KOPT-K1 (cell line): Measurements from ENCODE around the gene BCDIN3D.

Experiments used
- H3K27ac ChIP-seq: fragments of 200-600 bp; sonication (generic); 2 replicates; pipeline ENCODE4 v1.5.1; 2016; ENCODE audit warnings: antibody characterized with exemption, mild to moderate bottlenecking, low read depth, low read length; ENCODE audit not compliant: poor library complexity, severe bottlenecking
- H3K36me3 ChIP-seq: fragments of 200-600 bp; sonication (generic); 2 replicates; pipeline ENCODE4 v1.5.1; 2017; ENCODE audit warnings: antibody characterized with exemption, mild to moderate bottlenecking, low read length, moderate library complexity; ENCODE audit not compliant: insufficient read depth
- H3K9me3 ChIP-seq: fragments of 200-600 bp; sonication (generic); 2 replicates; pipeline ENCODE4 v1.5.1; 2017; ENCODE audit warnings: antibody characterized with exemption, low read length, mild to moderate bottlenecking; ENCODE audit not compliant: insufficient read depth, poor library complexity, severe bottlenecking

The BCDIN3D gene

DNA sequence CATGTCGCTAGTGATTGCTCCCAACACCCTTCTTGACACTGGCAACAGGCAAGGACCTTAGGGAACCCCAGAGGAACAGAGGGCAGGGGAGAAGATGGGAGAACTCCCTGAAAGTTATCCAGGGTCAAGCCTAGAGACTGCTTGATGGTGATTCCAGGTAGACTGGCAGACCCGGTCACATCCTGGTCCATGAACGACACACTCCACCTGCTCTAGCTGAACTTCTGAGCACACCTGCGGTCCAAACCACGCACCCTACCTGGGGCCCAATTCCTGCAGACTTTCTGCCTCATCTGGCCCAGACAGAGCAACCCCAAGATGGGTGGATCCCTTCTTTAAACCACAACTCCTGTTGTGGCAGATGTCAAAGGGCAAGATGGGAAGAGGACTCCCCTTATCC, 48.9 kb downstream of the BCDIN3D start:
- H3K36me3 ChIP-seq: peaks cover 50% of the 10 kb centered on the region; the same call in 1 of the 2 replicates
- no peaks in the 10 kb centered on the region for H3K9me3 ChIP-seq
- H3K27ac ChIP-seq: no peak overlapping the region

DNA sequence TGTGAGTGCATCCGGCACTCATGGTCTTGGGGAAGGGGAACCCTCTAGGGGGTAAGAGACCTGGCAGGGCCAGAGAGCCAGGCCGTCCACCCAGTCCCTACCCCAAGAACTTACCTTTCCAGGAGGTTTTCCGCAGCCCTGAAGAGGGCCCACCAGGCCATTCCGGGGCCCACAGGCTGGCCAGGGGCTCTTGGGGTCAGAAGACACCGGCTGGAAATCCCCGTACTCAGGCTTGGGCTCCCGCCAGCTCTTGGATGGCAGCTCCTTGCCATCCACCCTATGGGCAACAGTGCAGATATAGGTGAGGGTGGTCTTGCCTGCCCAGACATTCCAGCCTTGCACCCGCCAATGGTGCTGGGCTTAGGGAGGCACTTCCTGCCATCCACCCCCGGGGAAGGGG, 49.3 kb downstream of the BCDIN3D start:
- Histone ChIP-seq H3K27ac (no peak overlapping the region), H3K9me3 (no peaks in the 10 kb centered on the region), H3K36me3 (peaks cover 46% of the 10 kb centered on the region; the same call in 1 of the 2 replicates)

DNA sequence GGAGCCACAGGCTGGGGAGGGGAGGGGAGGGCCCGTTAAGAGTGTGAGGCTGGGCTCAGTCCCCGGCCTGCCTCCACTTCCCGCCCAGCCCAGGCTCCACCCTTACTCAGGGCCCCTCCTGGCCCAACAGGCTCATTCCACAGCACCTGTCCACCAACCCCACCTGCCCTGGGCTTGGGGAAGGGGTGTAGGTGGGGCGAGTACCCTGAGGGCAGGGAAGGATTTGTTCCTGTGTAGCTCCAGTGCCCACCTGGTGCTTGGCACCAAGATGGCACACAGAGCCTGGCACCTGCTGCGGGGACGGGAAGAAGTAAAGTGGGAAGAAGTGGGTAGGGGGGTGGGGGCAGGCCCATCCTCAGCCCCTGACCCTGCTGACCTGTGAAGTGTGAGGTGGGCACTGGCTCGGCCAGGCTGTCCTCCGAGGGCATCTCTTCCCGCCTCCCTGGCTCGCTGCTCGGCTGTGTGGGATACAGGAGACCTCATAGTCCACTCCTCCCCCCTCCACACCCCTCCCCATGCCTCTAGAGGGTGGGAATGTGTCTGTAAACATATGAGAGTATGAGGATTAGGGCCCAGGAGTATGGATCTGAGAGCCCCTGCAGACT, 49.8 kb downstream of the BCDIN3D start:
- no peaks in the 10 kb centered on the region for H3K9me3 ChIP-seq
- no peak overlapping the region for H3K27ac ChIP-seq
- H3K36me3 ChIP-seq: peaks cover 40% of the 10 kb centered on the region; the same call in 1 of the 2 replicates

DNA sequence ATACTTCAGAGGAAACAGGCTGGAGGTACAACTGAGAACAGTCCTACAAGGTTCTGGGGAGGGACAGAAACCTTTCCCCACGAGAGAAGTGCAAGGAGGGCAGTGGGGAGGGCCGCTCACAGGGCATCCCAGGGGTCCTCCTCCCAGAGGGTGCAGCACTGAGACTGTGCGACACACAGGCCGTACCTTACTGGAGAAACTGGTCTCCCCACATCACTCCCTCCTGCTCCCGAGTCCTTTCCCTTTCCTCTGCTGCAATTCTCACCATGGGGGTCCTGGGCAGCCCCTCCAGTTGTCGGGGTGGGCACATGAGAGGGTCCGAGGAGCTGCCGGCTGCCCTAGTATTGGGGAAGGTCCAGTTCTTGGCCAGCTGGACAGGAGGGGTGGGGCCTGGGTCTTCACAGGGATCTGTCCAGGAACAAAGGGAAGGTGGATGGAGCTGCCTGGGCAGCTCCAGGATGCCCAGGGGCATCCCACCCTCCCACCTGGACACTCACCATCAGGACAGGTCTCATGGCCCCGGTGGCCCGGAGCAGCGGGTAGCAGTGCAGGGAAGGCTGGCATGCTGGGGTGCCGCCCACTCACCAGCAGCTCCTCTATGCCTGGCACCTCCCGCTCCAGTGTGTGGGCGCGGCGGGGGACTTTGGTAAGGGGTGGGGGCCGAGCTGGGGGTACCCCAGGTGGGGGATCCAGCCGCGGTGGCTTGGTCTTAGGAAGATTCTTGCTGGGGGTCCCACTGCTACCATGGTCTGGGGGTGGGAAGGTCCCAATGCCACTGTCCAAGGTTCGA, 50.5 kb downstream of the BCDIN3D start:
- H3K36me3 ChIP-seq: peaks cover 33% of the 10 kb centered on the region; the same call in 1 of the 2 replicates
- H3K9me3 ChIP-seq: no peaks in the 10 kb centered on the region
- H3K27ac ChIP-seq: no peak overlapping the region

DNA sequence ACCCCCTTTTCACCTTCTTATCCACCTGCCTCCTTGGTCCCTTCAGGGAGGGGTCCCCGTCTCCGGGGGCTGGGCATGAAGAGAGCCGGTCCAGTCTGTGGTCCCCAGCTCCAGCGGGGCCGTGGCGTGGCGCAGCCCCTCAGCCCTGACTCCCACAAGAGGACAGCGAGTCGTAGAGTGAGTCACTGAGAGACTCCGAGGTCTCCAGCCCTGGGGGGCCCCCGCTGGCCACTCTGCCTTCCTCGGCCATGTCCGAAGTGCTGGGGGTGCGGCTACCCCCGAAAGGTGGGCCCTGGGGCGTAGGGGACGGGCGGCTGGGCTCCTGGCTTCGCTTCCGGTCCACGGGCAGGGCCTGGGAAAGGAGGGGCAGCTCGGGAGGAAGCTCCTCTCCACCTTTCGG, 51.2 kb downstream of the BCDIN3D start:
- H3K9me3 ChIP-seq: no peaks in the 10 kb centered on the region
- H3K36me3 ChIP-seq: peaks cover 26% of the 10 kb centered on the region; the same call in 1 of the 2 replicates
- no peak overlapping the region for H3K27ac ChIP-seq

DNA sequence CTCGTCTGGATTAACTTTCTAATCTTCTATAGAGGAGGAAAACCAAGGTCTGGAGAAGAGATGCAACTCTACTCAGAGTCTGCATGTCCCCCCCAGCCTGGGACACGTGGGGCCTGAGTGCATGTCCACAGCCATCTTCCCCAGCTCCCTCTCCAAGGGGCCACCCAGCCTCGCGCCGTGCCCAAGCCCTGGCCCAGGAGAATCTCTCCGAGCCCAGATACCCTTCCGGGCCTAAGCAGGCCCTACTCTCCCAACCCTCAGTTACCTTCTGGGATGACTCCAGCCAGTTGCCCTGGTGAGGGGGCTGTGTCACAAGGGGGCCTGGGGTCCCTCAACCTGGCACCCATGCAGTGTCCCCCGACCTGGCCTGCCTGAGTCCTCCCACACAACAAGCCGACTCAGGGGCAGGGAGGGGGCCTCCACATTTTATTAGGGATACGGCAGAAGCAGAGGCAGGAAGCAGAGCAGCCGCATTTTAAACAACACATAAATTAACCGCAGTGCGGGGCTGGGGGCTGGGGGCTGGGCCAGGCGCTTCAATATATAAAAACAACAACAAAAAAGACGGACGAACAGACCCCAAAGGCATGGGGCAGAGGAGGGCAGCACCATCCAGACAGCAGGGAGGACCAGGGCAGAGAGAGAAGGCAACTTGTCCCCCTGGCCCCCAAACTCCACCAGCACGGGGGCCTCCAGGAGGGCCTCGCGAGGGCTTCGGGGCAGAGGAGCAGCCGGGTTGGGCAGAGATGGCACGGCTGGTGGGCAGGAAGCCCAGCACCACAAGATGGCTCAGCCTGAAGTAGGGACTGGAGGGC, 52.0 kb downstream of the BCDIN3D start:
- Histone ChIP-seq H3K9me3 (no peaks in the 10 kb centered on the region), H3K27ac (no peak overlapping the region), H3K36me3 (peaks cover 19% of the 10 kb centered on the region; the same call in 1 of the 2 replicates)

DNA sequence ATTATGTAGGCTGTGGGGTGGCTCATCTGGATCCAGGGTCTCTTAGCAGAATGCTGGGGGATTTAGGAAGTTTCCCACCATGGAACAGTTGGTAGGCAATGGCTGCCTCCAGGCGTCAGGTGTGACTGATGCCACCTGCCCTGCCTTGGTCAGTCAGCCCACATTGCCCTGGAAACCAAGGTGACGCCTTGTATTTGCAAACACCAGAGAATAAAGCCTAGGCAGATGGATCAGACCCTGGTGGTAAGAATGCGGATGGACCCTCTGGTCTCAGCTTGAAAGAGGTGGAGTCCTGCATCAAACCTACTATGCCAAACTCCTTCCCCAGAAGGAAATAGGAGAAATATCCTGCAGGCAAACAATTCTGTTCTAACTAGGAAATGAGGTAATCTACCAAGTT, 52.9 kb downstream of the BCDIN3D start:
- Histone ChIP-seq H3K9me3 (no peaks in the 10 kb centered on the region), H3K27ac (no peak overlapping the region), H3K36me3 (peaks cover 10% of the 10 kb centered on the region; the same call in 1 of the 2 replicates)

DNA sequence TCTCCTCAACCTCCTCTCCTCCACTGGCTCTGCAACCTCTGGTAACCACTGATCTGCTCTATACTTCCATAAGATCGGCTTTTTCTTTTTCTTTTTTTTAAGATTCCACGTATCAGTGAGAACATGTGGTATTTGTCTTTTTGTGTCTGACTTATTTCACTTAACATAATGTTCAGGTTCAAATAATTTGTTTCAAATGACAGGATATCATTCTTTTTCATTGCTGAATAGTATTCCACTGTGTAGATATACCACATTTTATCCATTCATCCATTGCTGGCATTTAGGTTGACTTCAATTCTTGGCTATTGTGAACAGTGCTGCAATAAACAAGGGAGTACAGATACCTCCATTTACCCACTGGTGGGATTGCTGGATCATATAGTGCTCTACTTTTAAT, 55.2 kb downstream of the BCDIN3D start:
- H3K9me3 ChIP-seq: no peaks in the 10 kb centered on the region
- no peak overlapping the region for H3K27ac ChIP-seq
- peaks cover 10% of the 10 kb centered on the region; the same call in 1 of the 2 replicates for H3K36me3 ChIP-seq
